SK-N-MC (cell line): ENCODE measurements around the gene SNX20.

Source experiments
- EZH2 ChIP-seq: fragments of 200-600 bp; sonication (generic); IDR thresholded peaks from one replicate; pipeline ENCODE4 v1.6.1; 2017; ENCODE audit warnings: antibody characterized with exemption
- FOXP2 ChIP-seq: optimal IDR thresholded peaks from 2 replicates; pipeline ENCODE3; 2011; ENCODE audit warnings: mild to moderate bottlenecking, moderate library complexity; ENCODE audit not compliant: insufficient read depth; ENCODE audit errors: extremely low read length, control extremely low read depth
- POLR2AphosphoS5 ChIP-seq: IDR thresholded peaks from 2 replicates; pipeline ENCODE4 v1.6.1; 2012; ENCODE audit warnings: mild to moderate bottlenecking, low read depth, low read length, borderline replicate concordance

DNA sequence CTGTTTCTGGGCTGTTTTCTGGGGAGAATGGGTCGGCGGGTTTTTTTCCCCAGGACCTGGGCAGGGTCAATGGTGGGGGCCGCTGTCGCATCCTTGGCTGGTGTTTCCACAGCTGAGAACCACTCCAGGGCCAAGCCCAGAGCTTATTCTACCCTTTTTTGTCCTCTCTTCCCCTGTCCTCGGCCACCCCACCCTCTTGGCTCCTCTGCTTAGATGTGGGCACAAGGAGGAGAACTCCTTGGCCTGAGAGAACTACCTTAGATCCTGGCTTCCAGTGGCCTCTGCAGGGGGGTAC is 16.3 kb upstream of the SNX20 start:
- TF ChIP-seq POLR2AphosphoS5, result no peak
- no peak for TF ChIP-seq EZH2
- TF ChIP-seq FOXP2, result no peak
